OCI-LY7 (cell line): Measurements from ENCODE around the gene ATP1B3.

Experiments used
- CTCF ChIP-seq: fragments of 200-600 bp; sonication (generic); conservative IDR thresholded peaks from 2 replicates; pipeline ENCODE4 v1.5.1; 2014; ENCODE audit warnings: mild to moderate bottlenecking, antibody characterized with exemption, low read length, moderate library complexity, mixed read lengths
- EZH2phosphoT487 ChIP-seq: fragments of 200-600 bp; sonication (generic); IDR thresholded peaks from 2 replicates; pipeline ENCODE4 v1.6.1; 2018; ENCODE audit warnings: low read depth, borderline replicate concordance, mild to moderate bottlenecking, mixed run types, antibody characterized with exemption, low read length, moderate library complexity, mixed read lengths

- no peak for TF ChIP-seq CTCF
- no peak for TF ChIP-seq EZH2phosphoT487
Measured at GRCh38 chr3:141939759-141940158, 63.3 kb downstream of the ATP1B3 start.
